Left colon (tissue), 2 donors: ENCODE measurements around the gene RANBP3. TPM values are rescaled to one million over a fixed set of nuclear protein-coding genes. Genes with fewer than 3 reads are reported as not detected.
"Not testable (repeated sequence)": the region's sequence is repeated elsewhere in the genome, so short reads cannot be mapped to it uniquely, and the experiment has no call there.

ENCODE experiments used
- ATAC-seq: fragments of 200-7000 bp; cut with Tn5 transposase; one replicate; pipeline ENCODE4 v1.9.1; 2020; ENCODE audit warnings: mild to moderate bottlenecking, moderate library complexity
- DNase-seq, 2 donors: peaks; one replicate each; pipeline ENCODE4 v3.0.0-alpha.2; 2020
- intact Hi-C, 2 donors: fragments of 100-400 bp; cut with DNase I in 1 of 2; cut with micrococcal nuclease in 1 of 2; formaldehyde crosslinking; loops; one replicate each; pipeline versions ENCODE4 v1.11.2 to v1.14.0; 2022; cut with DNase I, micrococcal nuclease
- total RNA-seq, 2 donors: library from RNA; stranded (reverse); fragmentation: NEBNext Ultra II Directional; extraction: Animal tissue kit (Norgen Biotek cat#: 25700); gene quantifications; one replicate each; pipeline ENCODE4 v1.2.1, GENCODE V29; 2021
- donor health status: DM: no; HTN: no; CAD: no.
- donor health status: DM: yes; HTN: yes; CAD: no.

The RANBP3 gene
- total RNA-seq, 2 donors from 2014 or later, result 44.2 to 50.3 TPM

GRCh38 chr19:5971714-5972354, 6.1 kb downstream of the RANBP3 start:
- ATAC-seq (no peak), DNase-seq (no peak)
- intact Hi-C loops, result no loop called here

- intact Hi-C loops, result no loop called here
- DNase-seq (no peak), ATAC-seq (no peak)
Observed at GRCh38 chr19:5969476-5969875, 8.5 kb downstream of the RANBP3 start.

- peak; percentile 19 for ATAC-seq
- DNase-seq, result no peak
- intact Hi-C loops, result no loop called here
Observed at GRCh38 chr19:5968431-5969373, 9.2 kb downstream of the RANBP3 start.

- intact Hi-C loops, result no loop called here
- ATAC-seq (peak; percentile 80), DNase-seq (peak; percentile 65 to 69)
Observed at GRCh38 chr19:5967994-5968430, 9.9 kb downstream of the RANBP3 start.

DNA sequence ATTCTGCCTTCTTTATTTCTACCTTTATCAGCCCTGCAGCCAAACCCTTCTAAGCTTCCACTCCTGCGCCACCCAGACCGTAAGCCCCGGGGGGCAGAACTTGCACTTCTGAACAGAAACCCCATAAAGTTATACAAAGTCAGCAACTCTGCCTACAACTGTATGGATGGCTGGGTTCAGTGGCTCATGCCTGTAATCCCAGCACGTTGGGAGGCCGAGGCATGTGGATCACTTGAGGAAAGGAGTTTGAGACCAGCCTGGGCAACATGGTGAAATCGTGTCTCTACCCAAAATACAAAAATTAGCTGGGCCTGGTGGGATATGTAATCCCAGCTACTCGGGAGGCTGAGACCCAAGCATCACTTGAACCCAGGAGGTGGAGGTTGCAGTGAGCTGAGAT, 10.4 kb downstream of the RANBP3 start:
- ATAC-seq, result no peak
- intact Hi-C loops, result no loop called here
- no peak for DNase-seq

DNA sequence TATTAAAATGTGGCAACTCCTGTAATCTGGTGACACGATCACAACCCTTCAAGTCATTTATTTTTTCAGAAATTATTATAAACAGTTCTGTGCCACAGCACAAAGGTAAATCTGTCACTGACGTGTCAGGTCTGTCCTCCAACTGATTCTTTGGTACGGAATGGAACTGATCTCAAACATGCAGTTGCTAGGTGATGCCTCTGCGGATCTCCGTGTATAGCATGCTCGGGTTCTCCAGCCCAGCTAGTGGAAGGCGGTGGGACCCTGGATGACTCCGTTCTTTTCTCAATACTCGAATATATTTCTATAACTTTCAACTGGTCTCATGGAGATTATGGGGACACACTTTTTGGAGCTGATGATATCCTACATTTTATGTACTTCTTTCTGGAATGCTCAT, 11.0 kb downstream of the RANBP3 start:
- no peak for DNase-seq
- ATAC-seq, result no peak
- intact Hi-C loops, result no loop called here

DNA sequence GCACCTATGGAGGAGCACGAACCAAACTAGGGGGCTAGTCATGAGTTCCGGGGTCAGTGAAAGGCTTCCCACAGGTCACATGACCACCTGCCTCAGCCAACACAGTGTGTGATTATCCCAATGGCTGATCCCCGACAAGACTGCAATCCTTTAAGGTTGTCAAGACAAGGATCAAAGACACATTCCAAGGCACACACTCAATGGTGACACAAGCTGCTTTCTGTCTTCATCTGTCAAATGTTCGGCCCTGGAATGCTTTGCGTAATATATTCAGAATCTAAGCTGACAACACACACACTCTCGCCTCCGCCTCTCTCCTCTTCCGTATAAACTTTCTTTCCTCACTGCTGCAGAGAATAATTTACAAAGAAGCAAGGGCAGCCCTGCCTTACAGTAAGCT, 11.7 kb downstream of the RANBP3 start:
- ATAC-seq (no peak), DNase-seq (no peak)
- intact Hi-C loops, result no loop called here

GRCh38 chr19:5964816-5965565, 12.9 kb downstream of the RANBP3 start:
- no peak for ATAC-seq
- intact Hi-C loops, result no loop called here
- no peak for DNase-seq

GRCh38 chr19:5963855-5964254, 14.1 kb downstream of the RANBP3 start:
- intact Hi-C loops, result no loop called here
- no peak for DNase-seq
- no peak for ATAC-seq

- ATAC-seq, result not testable (repeated sequence)
Observed at GRCh38 chr19:5963259-5963658, 14.7 kb downstream of the RANBP3 start.

DNA sequence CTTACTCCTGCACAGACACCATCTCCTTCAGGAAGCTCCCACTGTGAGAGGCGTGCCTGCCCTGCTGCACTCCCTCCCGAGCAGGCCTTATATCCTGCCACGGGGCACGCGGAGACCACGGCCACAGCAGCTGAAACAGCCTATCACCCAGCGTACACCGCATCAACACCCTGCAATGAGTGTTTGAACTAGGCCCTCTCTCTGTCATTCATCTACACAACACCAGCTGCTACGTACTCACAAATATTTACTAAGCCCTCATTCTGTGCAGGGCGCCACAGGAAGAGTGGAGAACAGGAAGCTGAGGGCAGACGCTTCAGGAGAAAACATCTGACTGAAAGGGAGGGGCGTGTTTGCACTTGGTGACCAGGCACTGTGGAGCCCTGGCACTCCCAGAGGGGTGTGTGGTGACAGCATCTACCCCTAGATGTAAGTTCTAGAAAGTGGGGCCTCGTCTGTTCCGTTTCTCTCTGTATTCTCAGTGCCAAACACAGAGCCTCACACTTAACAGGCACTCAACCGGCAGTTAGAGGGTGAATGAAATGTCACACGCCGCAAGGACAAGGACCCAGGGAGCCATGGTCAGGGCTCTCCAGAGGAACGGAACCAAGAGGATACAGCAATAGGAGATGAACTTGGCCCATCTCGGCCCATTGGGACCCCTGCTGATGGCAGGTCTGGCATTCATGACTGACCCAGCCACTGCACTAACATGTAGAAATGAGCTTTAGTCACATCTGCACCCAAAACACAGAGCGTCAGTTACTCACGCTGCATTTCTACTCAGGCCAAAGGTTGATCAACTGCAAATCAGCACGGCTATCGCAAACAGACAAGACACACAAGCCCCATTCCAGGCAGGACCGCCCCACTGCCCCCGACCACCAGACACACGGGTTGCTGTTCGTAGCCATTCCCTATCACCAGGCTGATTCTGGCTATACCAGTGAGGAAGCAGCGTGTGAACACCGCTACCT, 15.7 kb downstream of the RANBP3 start:
- ATAC-seq (peak; percentile 86), DNase-seq (peak; percentile 74 to 80)
- intact Hi-C loops, result no loop called here

More at GRCh38 chr19:5963259-5963658, 14.7 kb downstream of the RANBP3 start:
- intact Hi-C loops, DNase-seq: not testable (repeated sequence)

DNA sequence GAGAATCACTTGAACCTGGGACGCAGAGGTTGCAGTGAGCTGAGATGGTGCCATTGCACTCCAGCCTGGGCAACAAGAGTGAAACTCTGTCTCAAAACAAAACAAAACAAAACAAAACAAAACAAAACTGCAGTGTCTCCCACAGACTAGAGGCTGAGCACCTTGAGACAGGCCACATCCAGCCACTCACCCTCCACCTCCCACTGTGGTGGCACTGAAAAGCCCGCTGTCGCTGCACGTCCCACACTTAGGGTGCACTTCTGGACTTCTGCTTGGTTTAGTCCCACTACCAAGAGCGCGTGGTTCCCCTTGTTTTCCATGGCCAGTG, 16.3 kb downstream of the RANBP3 start:
- ATAC-seq, intact Hi-C loops, DNase-seq: not testable (repeated sequence)

DNA sequence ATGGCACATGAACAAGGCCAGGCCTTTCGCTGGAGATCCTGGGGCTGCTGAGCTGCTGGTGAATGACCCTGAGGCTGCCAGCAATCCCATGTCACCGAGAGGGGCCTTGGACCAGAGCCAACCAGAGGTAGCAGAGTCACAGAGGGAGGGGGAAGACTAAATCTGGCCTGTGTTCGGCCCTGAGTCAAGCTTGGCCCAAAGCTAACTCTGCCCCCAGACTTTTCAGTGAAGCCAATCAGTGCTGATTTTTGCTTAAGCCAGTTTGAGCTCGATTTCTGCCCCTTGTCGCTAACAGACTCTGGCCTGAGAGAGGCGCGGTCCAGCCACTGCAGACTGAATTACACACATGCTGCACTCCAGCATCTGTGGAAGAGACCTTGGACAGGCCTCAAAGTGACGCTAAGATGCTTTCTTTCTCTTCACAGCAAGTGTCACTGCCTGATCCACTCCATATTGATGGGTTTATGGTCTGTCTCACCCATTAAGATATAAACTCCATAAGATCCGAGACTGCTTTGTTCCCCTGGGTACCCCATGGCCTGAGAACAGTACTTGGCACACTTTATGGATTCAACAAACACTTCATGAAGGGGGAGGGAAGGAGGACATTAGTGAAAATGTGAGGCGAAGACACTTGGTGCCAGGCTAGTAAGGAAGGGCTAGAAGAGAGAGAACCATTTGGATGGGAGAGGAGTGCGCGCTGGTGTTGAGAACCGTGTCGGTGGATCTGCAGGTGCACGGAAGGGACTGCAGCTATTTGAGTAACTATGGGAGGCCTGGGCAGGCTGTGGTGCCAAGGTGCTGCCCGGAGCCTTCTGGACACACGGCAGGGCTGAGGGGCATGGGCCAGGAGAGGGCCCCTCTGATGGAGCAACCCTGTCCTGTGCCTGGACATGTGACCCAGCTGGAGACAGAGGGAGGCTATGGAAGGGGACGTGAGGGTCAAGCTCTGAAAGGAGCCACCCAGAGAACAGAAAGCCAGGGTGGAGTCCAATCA, 17.6 kb downstream of the RANBP3 start:
- intact Hi-C loops, result no loop called here
- ATAC-seq (no peak), DNase-seq (no peak)

GRCh38 chr19:5959260-5960004, 18.5 kb downstream of the RANBP3 start:
- ATAC-seq (no peak), DNase-seq (no peak)
- intact Hi-C loops, result no loop called here

DNA sequence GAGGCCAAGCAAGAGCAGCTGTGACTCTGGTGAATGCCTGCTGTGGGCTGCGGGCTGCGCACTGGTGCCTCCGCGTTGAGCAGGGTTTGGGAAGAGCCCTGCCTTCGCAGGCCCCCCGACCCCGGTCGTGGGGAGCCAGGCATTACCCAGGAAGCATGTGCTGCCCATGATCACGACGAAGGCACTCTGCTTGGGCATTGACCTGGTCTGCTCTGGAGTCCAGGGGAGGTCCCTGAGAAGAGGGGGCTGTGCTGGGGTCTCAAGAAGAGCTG, 19.2 kb downstream of the RANBP3 start:
- DNase-seq (no peak), ATAC-seq (no peak)
- intact Hi-C loops, result no loop called here

GRCh38 chr19:5958074-5958850, 19.7 kb downstream of the RANBP3 start:
- intact Hi-C loops, result no loop called here
- no peak for ATAC-seq
- DNase-seq, result no peak
